Hepatocyte (in vitro differentiated cells): ENCODE data around the gene BLOC1S1.

Experiments
- CTCF ChIP-seq: fragments of 200-600 bp; sonication (generic); IDR thresholded peaks from 2 replicates; pipeline ENCODE4 v1.5.1; 2016; ENCODE audit warnings: antibody characterized with exemption, mild to moderate bottlenecking; ENCODE audit not compliant: poor library complexity
- EZH2phosphoT487 ChIP-seq: fragments of 200-600 bp; sonication (generic); IDR thresholded peaks from one replicate; pipeline ENCODE4 v1.6.1; 2018; ENCODE audit warnings: antibody characterized with exemption, mild to moderate bottlenecking, low read depth, moderate library complexity; ENCODE audit not compliant: unreplicated experiment, severe bottlenecking

GRCh38 chr12:55748230-55748993 is 32.6 kb downstream of the BLOC1S1 start:
- TF ChIP-seq CTCF, result no peak
- no peak for TF ChIP-seq EZH2phosphoT487
